Neural cell (in vitro differentiated cells): Measurements from ENCODE around the gene GPR63.

Experiments used
- CTCF ChIP-seq: fragments of 450-650 bp; IDR thresholded peaks from 2 replicates; pipeline ENCODE4 v1.5.1; 2014; ENCODE audit warnings: antibody characterized with exemption, mild to moderate bottlenecking, moderate library complexity; ENCODE audit not compliant: poor library complexity, severe bottlenecking
- POLR2AphosphoS5 ChIP-seq: IDR thresholded peaks from 2 replicates; pipeline ENCODE4 v1.6.1; 2012
- RAD21 ChIP-seq: fragments of 450-650 bp; conservative IDR thresholded peaks from 2 replicates; pipeline ENCODE4 v1.6.1; 2014; ENCODE audit warnings: antibody characterized with exemption, mild to moderate bottlenecking, moderate library complexity
- REST ChIP-seq: IDR thresholded peaks from 2 replicates; pipeline ENCODE4 v1.6.1; 2012; ENCODE audit warnings: borderline replicate concordance
- SMC3 ChIP-seq: fragments of 450-650 bp; conservative IDR thresholded peaks from 2 replicates; pipeline ENCODE4 v1.6.1; 2014; ENCODE audit warnings: antibody characterized with exemption, mild to moderate bottlenecking, moderate library complexity; ENCODE audit not compliant: poor library complexity

- TF ChIP-seq CTCF (no peak), POLR2AphosphoS5 (no peak), REST (no peak), SMC3 (no peak), RAD21 (no peak)
Observed at GRCh38 chr6:96749891-96750290, 87.4 kb downstream of the GPR63 start.
